Gastrocnemius medialis (tissue), 4 donors: ENCODE results near the gene HDAC10. TPM values are rescaled to one million over a fixed set of nuclear protein-coding genes. Genes with fewer than 3 reads are reported as not detected.

Experiments used
- ATAC-seq, 2 donors: fragments of 150-250 bp; one replicate each; pipeline ENCODE4 v1.9.1; 2016
- DNase-seq, 2 donors: peaks; one replicate each; pipeline ENCODE4 v3.0.0-alpha.2; 2019
- H3K27ac ChIP-seq, 4 donors: fragments of 200-600 bp; sonication (generic); 1 replicate in 1 of 4; 2 replicates in 3 of 4; pipeline ENCODE4 v1.5.1; 2016 to 2018; ENCODE audit warnings: mild to moderate bottlenecking in 2 of 4, moderate library complexity in 1 of 4
- H3K27me3 ChIP-seq, 3 donors: fragments of 200-600 bp; sonication (generic) in 2 of 3; 1 replicate in 1 of 3; 2 replicates in 2 of 3; pipeline versions ENCODE4 v1.5.1 to v1.6.0; 2016 to 2019; ENCODE audit warnings: mild to moderate bottlenecking in 1 of 3, moderate library complexity in 1 of 3
- H3K36me3 ChIP-seq, 2 donors: fragments of 200-600 bp; sonication (generic) in 1 of 2; one replicate each; pipeline ENCODE4 v1.5.1; 2017 to 2018
- H3K4me1 ChIP-seq, 2 donors: fragments of 200-600 bp; sonication (generic) in 1 of 2; one replicate each; pipeline ENCODE4 v1.5.1; 2016 to 2017; ENCODE audit warnings: mild to moderate bottlenecking in 2 of 2
- H3K4me3 ChIP-seq, 4 donors: fragments of 200-600 bp; sonication (generic) in 3 of 4; 1 replicate in 1 of 4; 2 replicates in 3 of 4; pipeline ENCODE4 v1.5.1; 2016 to 2019; ENCODE audit warnings: mild to moderate bottlenecking in 2 of 4
- H3K9me3 ChIP-seq, 3 donors: fragments of 200-600 bp; sonication (generic) in 2 of 3; 1 replicate in 1 of 3; 2 replicates in 2 of 3; pipeline ENCODE4 v1.5.1; 2016 to 2019
- POLR2A ChIP-seq, 2 donors: fragments of 450-650 bp; IDR thresholded peaks; one replicate each; pipeline ENCODE4 v1.6.1; 2017; ENCODE audit warnings: antibody characterized with exemption in 2 of 2, mild to moderate bottlenecking in 2 of 2, moderate library complexity in 2 of 2
- in situ Hi-C, 4 donors: fragments of 200-750 bp; cut with MboI; loops; one replicate each; pipeline versions ENCODE4 v1.15.0 to v1.8.0; 2017; ENCODE audit warnings: low sequenced_read_pairs in 4 of 4
- intact Hi-C: fragments of 100-400 bp; cut with DNase I; formaldehyde crosslinking; loops from one replicate; pipeline ENCODE4 v1.15.1; 2023; ENCODE audit warnings: low total_unique reads
- total RNA-seq, 4 donors: library from RNA; depleted of rRNA; stranded (reverse); fragments of >200 nt; gene quantifications; one replicate each; pipeline versions ENCODE4 v1.1.0 to v1.2.3, GENCODE V29; 2016
- TF ChIP-seq, protein P1 (sequence below), 5 experiments: fragments of 450-650 bp in 3 of 5; fragments of 200-600 bp in 2 of 5; sonication (generic) in 2 of 5; IDR thresholded peaks in 4 of 5; conservative IDR thresholded peaks in 1 of 5; 1 replicate in 4 of 5; 2 replicates in 1 of 5; pipeline ENCODE4 v1.5.1; 2016 to 2019; ENCODE audit warnings: antibody characterized with exemption in 5 of 5, mild to moderate bottlenecking in 3 of 5, moderate library complexity in 3 of 5

The HDAC10 gene
- total RNA-seq, 4 donors from 2014 or later = 4.1 to 24.9 (median 8.6) TPM

DNA sequence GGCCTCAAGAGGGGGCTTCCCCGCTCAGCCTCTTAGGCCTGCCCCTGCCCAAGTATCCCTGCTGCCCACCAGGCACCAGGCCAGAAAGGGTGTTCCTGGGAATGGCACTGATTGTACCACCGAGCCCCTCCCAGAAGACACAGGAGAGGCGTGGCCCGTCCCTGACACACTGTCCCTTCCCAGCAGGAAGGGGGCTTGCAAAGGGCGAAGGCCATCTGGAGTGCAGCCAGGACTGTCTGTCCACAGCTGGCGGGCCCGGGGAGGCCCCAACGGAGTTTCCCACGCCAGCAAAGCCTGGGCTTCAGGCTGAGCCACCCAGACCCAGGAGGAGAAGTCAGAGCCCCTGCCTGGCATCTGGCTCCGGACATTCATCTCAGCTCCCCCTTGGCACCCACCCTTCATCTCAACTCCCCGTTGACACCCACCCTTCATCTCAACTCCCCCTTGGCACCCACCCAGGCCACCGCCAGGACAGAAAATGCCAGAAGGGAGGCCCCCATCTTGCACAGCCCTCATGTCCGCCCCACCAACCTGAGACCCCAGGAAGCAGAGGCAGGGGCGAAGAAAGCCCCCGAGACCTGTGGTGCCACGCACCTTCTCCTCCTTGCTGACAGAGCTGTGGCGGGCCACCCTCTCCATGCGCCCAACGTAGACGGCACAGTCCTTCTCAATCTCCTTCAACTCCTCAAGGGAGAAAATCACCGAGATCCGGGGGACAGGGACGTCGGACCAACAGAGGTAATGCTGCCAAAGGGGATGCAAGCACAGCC, 25.7 kb downstream of the HDAC10 start:
- no peak overlapping the region for H3K4me3 ChIP-seq
- TF ChIP-seq POLR2A (IDR thresholded peaks at IDR 0.05) = no peak
- TF ChIP-seq, protein P1, sequence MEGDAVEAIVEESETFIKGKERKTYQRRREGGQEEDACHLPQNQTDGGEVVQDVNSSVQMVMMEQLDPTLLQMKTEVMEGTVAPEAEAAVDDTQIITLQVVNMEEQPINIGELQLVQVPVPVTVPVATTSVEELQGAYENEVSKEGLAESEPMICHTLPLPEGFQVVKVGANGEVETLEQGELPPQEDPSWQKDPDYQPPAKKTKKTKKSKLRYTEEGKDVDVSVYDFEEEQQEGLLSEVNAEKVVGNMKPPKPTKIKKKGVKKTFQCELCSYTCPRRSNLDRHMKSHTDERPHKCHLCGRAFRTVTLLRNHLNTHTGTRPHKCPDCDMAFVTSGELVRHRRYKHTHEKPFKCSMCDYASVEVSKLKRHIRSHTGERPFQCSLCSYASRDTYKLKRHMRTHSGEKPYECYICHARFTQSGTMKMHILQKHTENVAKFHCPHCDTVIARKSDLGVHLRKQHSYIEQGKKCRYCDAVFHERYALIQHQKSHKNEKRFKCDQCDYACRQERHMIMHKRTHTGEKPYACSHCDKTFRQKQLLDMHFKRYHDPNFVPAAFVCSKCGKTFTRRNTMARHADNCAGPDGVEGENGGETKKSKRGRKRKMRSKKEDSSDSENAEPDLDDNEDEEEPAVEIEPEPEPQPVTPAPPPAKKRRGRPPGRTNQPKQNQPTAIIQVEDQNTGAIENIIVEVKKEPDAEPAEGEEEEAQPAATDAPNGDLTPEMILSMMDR (IDR thresholded peaks at IDR 0.05 in 4 of 5, conservative IDR thresholded peaks at IDR 0.05 in 1 of 5) = no peak
- H3K36me3 ChIP-seq = peaks cover 0 to 79% of the 10 kb centered on the region in 2 donors
- in situ Hi-C loops (no loop called here), intact Hi-C loops (loop anchor here (2.0 kb wide), 1 partner anchor 13 kb away; no protein-coding TSS in a partner anchor)
- DNase-seq (no peak), ATAC-seq (no peak)
- no peak overlapping the region for H3K27ac ChIP-seq
- H3K4me1 ChIP-seq = no peaks in the 10 kb centered on the region
- H3K27me3 ChIP-seq = no peaks in the 10 kb centered on the region
- H3K9me3 ChIP-seq = no peaks in the 10 kb centered on the region

DNA sequence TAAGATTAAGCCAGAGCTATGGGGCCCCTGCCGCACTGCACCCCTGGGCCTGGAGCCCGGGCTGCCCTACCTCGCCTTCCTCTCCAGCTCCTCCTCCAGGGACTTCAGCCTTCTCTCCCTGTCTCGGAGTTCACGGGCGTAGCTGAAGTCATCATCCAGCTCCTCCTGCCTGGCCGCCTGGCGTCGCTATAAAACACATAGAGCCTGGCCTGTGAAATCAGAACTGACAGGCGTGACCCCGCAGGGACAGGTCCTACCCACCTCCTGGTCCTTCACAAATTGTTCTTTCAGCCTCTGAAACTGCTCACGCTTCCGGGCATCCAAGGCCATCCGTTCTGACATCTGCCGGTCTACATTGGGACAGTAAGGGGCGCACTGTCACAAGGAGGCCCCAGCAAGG, 27.0 kb downstream of the HDAC10 start:
- H3K36me3 ChIP-seq = peaks cover 0 to 78% of the 10 kb centered on the region in 2 donors
- H3K4me3 ChIP-seq = no peak overlapping the region
- ATAC-seq = no peak
- in situ Hi-C loops = no loop called here
- H3K27me3 ChIP-seq = no peaks in the 10 kb centered on the region
- DNase-seq = no peak
- no peaks in the 10 kb centered on the region for H3K4me1 ChIP-seq
- intact Hi-C loops = loop anchor here (2.0 kb wide), 1 partner anchor 15 kb away; no protein-coding TSS in a partner anchor
- no peaks in the 10 kb centered on the region for H3K9me3 ChIP-seq
- no peak overlapping the region for H3K27ac ChIP-seq
- TF ChIP-seq, protein P1 (IDR thresholded peaks at IDR 0.05 in 4 of 5, conservative IDR thresholded peaks at IDR 0.05 in 1 of 5) = no peak
- TF ChIP-seq POLR2A (IDR thresholded peaks at IDR 0.05) = no peak

DNA sequence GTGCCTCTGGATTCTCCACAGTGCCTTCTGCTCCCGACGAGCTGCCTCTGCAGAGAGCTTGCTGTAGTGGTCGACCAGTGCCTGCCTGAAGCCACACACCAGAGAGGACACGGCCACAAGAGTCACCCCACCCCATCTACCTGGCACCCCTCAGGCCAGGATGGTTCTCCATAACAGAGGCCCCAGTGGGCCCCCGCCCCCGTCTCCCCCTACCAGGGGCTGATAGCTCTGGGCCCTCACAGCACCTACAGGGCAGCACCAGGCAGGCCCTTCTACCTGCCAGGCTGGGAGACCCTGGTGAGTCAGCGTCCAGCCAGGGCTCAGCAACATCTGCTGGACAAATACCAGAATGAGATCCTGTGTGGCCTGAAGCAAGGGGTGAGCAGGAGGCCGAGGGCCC, 28.6 kb downstream of the HDAC10 start:
- Histone ChIP-seq H3K9me3 (no peaks in the 10 kb centered on the region), H3K4me1 (no peaks in the 10 kb centered on the region), H3K27me3 (no peaks in the 10 kb centered on the region), H3K36me3 (peaks cover 0 to 85% of the 10 kb centered on the region in 2 donors), H3K27ac (no peak overlapping the region), H3K4me3 (no peak overlapping the region)
- in situ Hi-C loops (no loop called here), intact Hi-C loops (no loop called here)
- TF ChIP-seq POLR2A (IDR thresholded peaks at IDR 0.05) = no peak
- no peak for DNase-seq
- no peak for ATAC-seq

DNA sequence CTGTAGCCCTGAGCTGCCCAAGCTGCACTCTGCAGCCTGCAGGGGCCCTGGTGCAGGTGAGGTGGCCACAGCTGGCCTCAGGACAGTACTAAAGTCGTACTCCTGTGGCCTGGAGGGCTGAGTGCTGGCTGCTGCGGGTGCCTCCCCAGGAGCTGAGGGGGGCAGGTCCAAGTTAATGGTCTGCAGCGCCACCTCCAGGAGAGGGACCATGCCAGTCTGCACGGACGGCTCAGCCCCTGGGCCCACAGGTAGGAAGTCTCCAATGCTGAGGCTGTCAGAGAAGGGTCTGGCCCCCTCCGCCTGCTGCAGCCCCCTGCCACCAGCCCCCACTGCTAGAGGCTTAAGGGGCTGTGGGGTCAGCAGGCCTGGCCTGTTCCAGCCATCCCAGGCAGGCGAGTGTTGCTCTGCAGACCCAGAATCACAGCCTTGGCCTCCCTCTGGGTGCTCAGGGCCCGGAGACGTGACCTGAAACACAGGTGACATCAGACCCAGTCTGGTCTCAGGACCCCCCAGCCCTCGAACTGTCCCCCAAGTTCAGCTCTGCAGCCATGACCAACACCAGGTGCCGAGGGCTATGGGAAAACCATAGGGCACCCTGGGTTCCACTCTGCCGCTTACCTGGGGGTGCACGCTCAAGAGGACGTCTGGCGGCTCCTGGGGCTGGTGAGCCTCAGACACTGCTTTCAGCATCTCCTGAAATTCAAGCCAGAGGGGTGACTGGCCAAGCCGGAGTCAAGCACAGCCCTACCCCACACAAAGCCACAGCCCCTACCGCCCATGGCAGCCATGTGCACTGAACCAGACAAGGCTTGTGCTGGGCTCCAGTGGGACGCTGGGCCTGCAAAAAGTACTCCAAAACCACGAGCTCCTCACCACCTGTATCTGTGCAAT, 29.4 kb downstream of the HDAC10 start:
- no peak overlapping the region for H3K27ac ChIP-seq
- intact Hi-C loops (no loop called here), in situ Hi-C loops (no loop called here)
- no peak for DNase-seq
- H3K9me3 ChIP-seq = no peaks in the 10 kb centered on the region
- H3K4me1 ChIP-seq = no peaks in the 10 kb centered on the region
- ATAC-seq = no peak
- TF ChIP-seq, protein P1 (IDR thresholded peaks at IDR 0.05 in 4 of 5, conservative IDR thresholded peaks at IDR 0.05 in 1 of 5) = no peak
- TF ChIP-seq POLR2A (IDR thresholded peaks at IDR 0.05) = no peak
- H3K27me3 ChIP-seq = no peaks in the 10 kb centered on the region
- peaks cover 0 to 89% of the 10 kb centered on the region in 2 donors for H3K36me3 ChIP-seq
- H3K4me3 ChIP-seq = no peak overlapping the region
